HL-60 (cell line): ENCODE results near the gene STX8.

Source experiments
- DNase-seq, 2 experiments: peaks; one replicate each; pipeline ENCODE4 v3.0.0-alpha.2; 2010 to 2020; ENCODE audit warnings: low read depth in 1 of 2, low spot score in 1 of 2
- H3K27ac ChIP-seq: fragments of 250-450 bp; sonication (Bioruptor Pico); replicated peaks from 2 replicates; pipeline ENCODE4 v1.5.1; 2020; ENCODE audit warnings: mild to moderate bottlenecking, moderate library complexity
- H3K27me3 ChIP-seq: fragments of 250-450 bp; sonication (Bioruptor Pico); 2 replicates; pipeline ENCODE4 v1.5.1; 2021; ENCODE audit warnings: mild to moderate bottlenecking, moderate library complexity; ENCODE audit not compliant: insufficient read depth, poor library complexity, severe bottlenecking
- H3K4me3 ChIP-seq: replicated peaks from 2 replicates; pipeline ENCODE4 v1.5.1; 2011; ENCODE audit warnings: mild to moderate bottlenecking, control low read depth, low read length; ENCODE audit not compliant: insufficient read depth
- GABPA ChIP-seq: IDR thresholded peaks from 2 replicates; pipeline ENCODE4 v1.6.1; 2012; ENCODE audit warnings: low read depth
- POLR2AphosphoS5 ChIP-seq: IDR thresholded peaks from 2 replicates; pipeline ENCODE4 v1.6.1; 2012; ENCODE audit warnings: low read depth
- SPI1 ChIP-seq: IDR thresholded peaks from 2 replicates; pipeline ENCODE4 v1.6.1; 2012; ENCODE audit warnings: low read depth, mild to moderate bottlenecking, borderline replicate concordance
- TF ChIP-seq, protein P1 (sequence below): IDR thresholded peaks from one replicate; pipeline ENCODE4 v1.5.1; 2011; ENCODE audit warnings: low read length, control low read depth, inconsistent platforms; ENCODE audit not compliant: insufficient read depth
- TF ChIP-seq, protein P2 (sequence below): IDR thresholded peaks from 2 replicates; pipeline ENCODE4 v1.6.1; 2012; ENCODE audit warnings: low read depth; ENCODE audit not compliant: insufficient replicate concordance

The STX8 gene

DNA sequence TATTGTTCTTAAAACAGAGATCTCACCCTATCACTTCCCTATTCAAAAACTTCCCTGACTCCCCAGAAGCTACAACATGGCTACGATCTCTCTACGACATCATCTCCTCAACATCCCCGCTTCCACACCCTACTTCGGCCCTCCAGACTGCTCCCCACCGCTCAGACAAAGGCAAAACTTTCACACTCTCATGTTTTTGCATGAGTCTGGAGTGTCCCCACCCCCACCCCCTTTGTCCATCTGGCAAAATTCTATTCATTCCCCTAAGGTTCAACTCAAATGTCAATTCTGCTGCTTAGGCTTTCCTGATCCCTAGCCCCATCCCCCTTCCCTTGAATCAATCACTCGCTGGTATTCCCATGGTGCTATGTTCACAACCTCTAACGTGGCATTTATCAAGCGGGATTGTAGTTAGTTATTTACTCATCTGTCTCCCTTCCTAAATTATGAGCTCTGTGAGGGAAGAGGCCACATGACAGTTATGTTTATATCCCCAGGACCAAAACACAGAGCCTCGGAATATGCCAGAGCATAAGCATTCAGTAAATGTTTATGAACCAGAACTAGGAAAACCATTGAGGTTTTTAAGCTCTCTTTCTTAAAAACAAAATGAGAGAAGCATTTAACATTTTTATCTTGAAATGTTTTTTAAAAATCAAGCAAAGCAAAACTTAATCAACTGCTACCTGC, 55.9 kb downstream of the STX8 start:
- Histone ChIP-seq H3K27ac (no peak overlapping the region), H3K4me3 (no peak overlapping the region), H3K27me3 (no peaks in the 10 kb centered on the region)
- TF ChIP-seq, protein P1, sequence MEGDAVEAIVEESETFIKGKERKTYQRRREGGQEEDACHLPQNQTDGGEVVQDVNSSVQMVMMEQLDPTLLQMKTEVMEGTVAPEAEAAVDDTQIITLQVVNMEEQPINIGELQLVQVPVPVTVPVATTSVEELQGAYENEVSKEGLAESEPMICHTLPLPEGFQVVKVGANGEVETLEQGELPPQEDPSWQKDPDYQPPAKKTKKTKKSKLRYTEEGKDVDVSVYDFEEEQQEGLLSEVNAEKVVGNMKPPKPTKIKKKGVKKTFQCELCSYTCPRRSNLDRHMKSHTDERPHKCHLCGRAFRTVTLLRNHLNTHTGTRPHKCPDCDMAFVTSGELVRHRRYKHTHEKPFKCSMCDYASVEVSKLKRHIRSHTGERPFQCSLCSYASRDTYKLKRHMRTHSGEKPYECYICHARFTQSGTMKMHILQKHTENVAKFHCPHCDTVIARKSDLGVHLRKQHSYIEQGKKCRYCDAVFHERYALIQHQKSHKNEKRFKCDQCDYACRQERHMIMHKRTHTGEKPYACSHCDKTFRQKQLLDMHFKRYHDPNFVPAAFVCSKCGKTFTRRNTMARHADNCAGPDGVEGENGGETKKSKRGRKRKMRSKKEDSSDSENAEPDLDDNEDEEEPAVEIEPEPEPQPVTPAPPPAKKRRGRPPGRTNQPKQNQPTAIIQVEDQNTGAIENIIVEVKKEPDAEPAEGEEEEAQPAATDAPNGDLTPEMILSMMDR: no peak
- TF ChIP-seq POLR2AphosphoS5 (no peak), GABPA (no peak), SPI1 (no peak)
- TF ChIP-seq, protein P2, sequence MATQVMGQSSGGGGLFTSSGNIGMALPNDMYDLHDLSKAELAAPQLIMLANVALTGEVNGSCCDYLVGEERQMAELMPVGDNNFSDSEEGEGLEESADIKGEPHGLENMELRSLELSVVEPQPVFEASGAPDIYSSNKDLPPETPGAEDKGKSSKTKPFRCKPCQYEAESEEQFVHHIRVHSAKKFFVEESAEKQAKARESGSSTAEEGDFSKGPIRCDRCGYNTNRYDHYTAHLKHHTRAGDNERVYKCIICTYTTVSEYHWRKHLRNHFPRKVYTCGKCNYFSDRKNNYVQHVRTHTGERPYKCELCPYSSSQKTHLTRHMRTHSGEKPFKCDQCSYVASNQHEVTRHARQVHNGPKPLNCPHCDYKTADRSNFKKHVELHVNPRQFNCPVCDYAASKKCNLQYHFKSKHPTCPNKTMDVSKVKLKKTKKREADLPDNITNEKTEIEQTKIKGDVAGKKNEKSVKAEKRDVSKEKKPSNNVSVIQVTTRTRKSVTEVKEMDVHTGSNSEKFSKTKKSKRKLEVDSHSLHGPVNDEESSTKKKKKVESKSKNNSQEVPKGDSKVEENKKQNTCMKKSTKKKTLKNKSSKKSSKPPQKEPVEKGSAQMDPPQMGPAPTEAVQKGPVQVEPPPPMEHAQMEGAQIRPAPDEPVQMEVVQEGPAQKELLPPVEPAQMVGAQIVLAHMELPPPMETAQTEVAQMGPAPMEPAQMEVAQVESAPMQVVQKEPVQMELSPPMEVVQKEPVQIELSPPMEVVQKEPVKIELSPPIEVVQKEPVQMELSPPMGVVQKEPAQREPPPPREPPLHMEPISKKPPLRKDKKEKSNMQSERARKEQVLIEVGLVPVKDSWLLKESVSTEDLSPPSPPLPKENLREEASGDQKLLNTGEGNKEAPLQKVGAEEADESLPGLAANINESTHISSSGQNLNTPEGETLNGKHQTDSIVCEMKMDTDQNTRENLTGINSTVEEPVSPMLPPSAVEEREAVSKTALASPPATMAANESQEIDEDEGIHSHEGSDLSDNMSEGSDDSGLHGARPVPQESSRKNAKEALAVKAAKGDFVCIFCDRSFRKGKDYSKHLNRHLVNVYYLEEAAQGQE: no peak
- no peak for DNase-seq

DNA sequence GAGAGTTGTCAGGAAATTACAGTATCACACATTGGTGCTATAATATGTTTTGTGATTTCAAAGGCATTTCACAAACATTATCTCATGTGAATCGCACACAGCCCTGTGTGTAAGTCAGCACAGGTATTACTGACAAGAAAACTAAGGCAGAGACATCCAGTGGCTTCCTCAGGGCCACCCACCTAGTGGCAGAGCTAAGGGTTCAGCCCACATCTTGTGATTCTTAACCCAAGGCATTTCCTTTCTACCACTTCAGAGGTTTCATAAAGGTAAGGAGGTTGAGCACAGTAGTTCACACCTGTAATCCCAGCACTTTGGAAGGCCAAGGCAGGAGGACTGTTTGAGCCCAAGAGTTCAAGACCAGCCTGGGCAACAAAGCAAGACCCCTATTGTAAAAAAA, 58.2 kb downstream of the STX8 start:
- Histone ChIP-seq H3K27me3 (no peaks in the 10 kb centered on the region), H3K27ac (no peak overlapping the region), H3K4me3 (no peak overlapping the region)
- TF ChIP-seq POLR2AphosphoS5 (no peak), SPI1 (no peak), GABPA (no peak)
- TF ChIP-seq, protein P1: no peak
- TF ChIP-seq, protein P2: no peak
- no peak for DNase-seq

DNA sequence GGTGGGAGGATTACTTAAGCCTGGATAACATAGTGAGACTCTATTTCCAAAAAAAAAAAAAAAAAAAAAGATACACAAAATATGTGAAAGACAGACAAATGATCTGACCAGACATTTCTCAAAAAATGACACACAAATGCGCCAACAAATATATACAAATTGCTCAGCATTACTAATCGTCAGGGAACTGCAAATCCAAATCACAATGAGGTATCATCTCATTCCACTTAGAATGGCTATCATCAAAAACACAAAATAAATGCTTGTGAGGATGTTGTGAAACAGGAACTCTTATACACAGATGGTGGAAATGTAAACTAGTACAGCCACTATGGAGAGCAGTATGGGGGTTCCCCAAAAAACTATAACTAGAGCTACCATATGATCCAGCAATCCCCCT, 62.4 kb downstream of the STX8 start:
- Histone ChIP-seq H3K4me3 (no peak overlapping the region), H3K27ac (no peak overlapping the region), H3K27me3 (no peaks in the 10 kb centered on the region)
- TF ChIP-seq GABPA: no peak
- TF ChIP-seq, protein P2: no peak
- TF ChIP-seq SPI1: no peak
- TF ChIP-seq, protein P1: no peak
- TF ChIP-seq POLR2AphosphoS5: no peak
- no peak for DNase-seq
